HG03521 (cell line): ENCODE results near the gene ACOD1.
A peak's percentile ranks its signal among the peaks of the same experiment; 100 is the strongest.
"Not testable (repeated sequence)": the region's sequence is repeated elsewhere in the genome, so short reads cannot be mapped to it uniquely, and the experiment has no call there.

Experiments
- ATAC-seq: cut with Tn5 transposase; IDR thresholded peaks from one replicate; pipeline ENCODE4 v1.9.1; 2021; ENCODE audit warnings: mild to moderate bottlenecking, moderate library complexity; ENCODE audit not compliant: unreplicated experiment

ACOD1 gene

DNA sequence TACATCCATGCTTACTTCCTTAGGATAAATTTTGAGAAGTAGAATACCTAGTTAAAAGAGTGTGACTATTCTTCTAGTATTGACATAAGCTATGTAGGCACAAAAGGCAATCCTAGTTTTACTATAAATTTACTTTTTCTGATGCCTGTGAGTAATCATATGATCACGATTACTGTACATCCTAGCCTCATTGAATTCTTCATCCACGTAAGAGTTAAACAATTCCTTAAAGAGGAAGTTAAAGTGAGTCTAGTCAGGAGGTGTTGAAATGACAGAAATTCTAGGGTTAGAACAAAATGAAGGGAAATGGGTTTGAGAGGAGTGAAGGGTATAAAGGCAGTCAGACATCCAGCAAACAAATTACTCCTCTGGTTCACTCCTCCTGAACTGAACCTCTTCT lies at the start of gene ACOD1:
TSS of gene ACOD1 (plus strand) at position 363 of the 400 bp plus-strand sequence. CDS start 48 bp downstream, outside the sequence.
- no peak for ATAC-seq

DNA sequence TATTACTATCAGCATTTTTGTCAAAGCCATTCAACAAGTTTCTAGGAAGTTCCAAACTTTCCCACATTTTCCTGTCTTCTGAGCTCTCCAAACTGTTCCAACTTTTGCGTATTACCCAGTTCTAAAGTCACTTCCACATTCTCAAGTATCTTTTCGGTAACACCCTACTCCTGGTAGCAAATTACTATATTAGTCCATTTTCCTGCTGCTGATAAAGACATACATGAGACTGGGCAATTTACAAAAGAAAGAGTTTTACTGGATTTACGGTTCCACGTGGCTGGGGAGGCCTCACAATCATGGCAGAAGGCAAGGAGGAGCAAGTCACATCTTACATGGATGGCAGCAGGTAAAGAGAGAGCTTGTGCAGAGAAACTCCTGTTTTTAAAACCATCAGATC lies 49.2 kb upstream of the ACOD1 start:
- not testable (repeated sequence) for ATAC-seq

- ATAC-seq = peak; percentile 92
These were observed 44.7 kb upstream of the ACOD1 start for GRCh38 chr13:76903544-76904162.

- ATAC-seq = no peak
These were observed 43.8 kb upstream of the ACOD1 start for GRCh38 chr13:76904507-76904906.

- ATAC-seq = no peak
These were observed 35.8 kb upstream of the ACOD1 start for GRCh38 chr13:76912476-76912875.

DNA sequence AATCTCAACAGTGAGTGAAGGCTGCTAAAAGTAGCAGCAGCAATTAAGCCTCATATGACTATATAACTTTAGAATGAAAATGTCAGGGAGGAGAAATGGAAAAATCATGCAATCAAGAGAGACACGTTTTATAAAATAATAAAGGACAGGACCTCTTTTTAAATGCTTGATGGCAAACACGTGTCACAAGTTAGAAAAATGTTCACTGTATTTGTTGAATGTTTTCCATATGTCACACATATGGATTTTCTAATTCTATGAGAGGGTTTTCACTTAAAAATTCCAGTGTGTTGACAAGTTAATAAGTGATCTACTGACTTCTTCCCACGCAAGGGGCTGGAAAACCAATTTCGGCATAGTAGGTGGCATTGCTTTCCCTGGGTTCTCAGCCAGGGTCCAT lies 34.4 kb upstream of the ACOD1 start:
- ATAC-seq = no peak

- ATAC-seq = no peak
These were observed 31.2 kb upstream of the ACOD1 start for GRCh38 chr13:76917095-76917494.

GRCh38 chr13:76917755-76918481 lies 30.4 kb upstream of the ACOD1 start:
- ATAC-seq = not testable (repeated sequence)

DNA sequence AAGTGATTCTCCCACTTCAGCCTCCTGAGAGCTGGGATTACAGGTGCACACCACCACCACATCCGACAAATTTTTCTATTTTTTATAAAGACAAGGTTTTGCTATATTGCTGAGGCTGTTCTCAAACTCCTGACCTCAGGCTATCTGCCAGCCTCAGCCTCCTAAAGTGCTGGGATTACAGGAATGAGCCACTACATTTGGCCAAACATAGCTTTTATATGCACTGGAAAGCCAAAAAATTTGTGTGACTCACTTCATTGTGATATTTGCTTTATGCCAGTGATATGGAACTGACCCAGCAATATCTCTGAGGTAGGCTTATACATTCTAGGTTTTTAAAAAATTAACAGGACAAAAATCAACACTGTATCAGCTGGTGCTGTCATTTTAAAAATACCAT lies 26.8 kb upstream of the ACOD1 start:
- no peak for ATAC-seq

DNA sequence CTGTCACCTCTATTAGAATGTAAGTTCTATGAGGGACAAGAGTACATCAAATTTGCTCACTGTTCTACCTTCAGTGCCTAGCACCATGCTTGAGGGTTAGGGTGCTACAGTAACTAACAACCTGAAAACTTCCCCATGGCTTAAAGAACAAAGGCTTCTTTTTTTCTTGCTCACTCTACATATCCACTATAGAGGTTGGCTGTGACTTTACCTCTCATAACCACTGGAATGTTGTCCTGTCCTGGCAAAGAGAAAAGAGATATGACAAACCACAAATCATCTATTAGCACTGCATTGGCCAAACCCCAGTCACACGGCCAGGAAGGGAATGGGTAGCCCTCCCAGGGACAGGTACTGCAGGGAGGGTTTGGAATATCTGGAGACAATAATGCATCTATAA lies 23.2 kb upstream of the ACOD1 start:
- ATAC-seq = no peak

GRCh38 chr13:76927955-76928354 lies 20.4 kb upstream of the ACOD1 start:
- ATAC-seq = no peak

GRCh38 chr13:76928456-76928855 lies 19.9 kb upstream of the ACOD1 start:
- ATAC-seq = no peak

GRCh38 chr13:76929320-76929719 lies 19.0 kb upstream of the ACOD1 start:
- ATAC-seq = no peak

GRCh38 chr13:76929851-76930374 lies 18.4 kb upstream of the ACOD1 start:
- ATAC-seq = no peak

DNA sequence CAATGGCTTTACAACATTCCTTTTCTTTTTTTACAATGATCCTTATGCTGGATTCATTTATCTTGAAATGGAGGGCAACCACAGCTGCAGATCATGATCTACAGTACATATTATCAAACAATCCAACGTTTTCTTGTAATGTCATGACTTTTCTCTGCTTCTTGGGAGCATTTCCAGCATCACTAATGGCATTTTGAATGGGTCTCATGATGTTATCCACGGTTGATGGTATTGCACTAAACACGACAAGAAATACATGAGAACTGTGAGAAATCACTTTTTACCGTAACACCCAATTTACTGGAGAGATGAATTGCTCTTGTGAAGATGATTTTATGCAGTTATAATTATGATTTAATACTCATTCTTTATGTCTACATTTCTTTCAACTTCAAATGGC lies 16.2 kb upstream of the ACOD1 start:
- ATAC-seq = no peak

DNA sequence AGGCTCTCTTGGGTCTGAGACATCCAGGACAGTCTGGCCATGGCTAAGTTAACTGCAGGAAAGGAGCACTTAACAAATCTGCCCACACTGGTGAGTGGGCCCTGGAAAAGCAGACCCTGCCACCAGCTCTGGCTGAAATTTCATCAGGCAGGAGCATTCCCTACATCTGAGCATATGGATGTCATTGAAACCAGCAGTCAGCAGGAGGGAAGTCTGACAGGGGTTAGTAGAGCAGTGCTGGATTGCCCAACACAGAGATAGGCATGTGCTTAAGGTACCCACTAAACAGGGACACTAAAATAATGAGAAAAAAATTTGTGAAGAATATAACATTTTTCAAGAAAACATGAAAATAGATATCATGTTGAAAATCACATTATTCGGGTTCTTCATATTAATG lies 13.6 kb upstream of the ACOD1 start:
- no peak for ATAC-seq

DNA sequence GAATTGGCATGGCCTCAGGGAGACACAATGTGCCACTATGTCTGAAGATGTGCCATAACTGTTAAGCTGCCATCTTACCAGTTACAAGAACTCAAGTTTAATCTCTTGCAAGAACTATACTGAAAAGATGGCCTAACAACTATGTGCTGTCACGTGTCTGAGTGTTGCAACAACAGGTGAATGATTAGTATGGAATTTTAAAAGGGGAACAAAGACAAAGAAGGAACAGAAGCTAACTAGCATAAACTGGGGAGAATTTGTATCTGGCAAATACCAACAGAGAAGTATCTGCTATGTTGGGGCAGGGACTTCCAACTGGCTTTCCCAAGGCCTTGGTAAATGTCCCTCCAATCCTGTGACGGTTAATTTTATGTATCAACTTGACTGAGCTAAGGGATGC lies 11.5 kb upstream of the ACOD1 start:
- no peak for ATAC-seq

- ATAC-seq = no peak
These were observed 11.0 kb upstream of the ACOD1 start for GRCh38 chr13:76937281-76937820.

- no peak for ATAC-seq
These were observed 9.1 kb upstream of the ACOD1 start for GRCh38 chr13:76939215-76939614.

- no peak for ATAC-seq
These were observed 5.9 kb upstream of the ACOD1 start for GRCh38 chr13:76942363-76942762.

GRCh38 chr13:76943646-76944045 lies 4.7 kb upstream of the ACOD1 start:
- ATAC-seq = no peak

GRCh38 chr13:76944456-76944855 lies 3.9 kb upstream of the ACOD1 start:
- no peak for ATAC-seq
